Keratinocyte (primary cell): ENCODE results near the gene TTN.

Experiments
- CTCF ChIP-seq, 3 experiments: IDR thresholded peaks in 1 of 3; conservative IDR thresholded peaks in 1 of 3; optimal IDR thresholded peaks in 1 of 3; 2 replicates in 2 of 3; 3 replicates in 1 of 3; pipeline versions ENCODE3 to v1.5.1; 2011; ENCODE audit warnings: low read length in 3 of 3, mild to moderate bottlenecking in 3 of 3, moderate library complexity in 2 of 3, control low read depth in 1 of 3, inconsistent platforms in 1 of 3; ENCODE audit not compliant: insufficient read depth in 2 of 3; ENCODE audit errors: extremely low read depth in 1 of 3
- EZH2 ChIP-seq: IDR thresholded peaks from one replicate; pipeline ENCODE4 v1.6.1; 2012; ENCODE audit warnings: inconsistent platforms, mild to moderate bottlenecking, low read length, moderate library complexity

DNA sequence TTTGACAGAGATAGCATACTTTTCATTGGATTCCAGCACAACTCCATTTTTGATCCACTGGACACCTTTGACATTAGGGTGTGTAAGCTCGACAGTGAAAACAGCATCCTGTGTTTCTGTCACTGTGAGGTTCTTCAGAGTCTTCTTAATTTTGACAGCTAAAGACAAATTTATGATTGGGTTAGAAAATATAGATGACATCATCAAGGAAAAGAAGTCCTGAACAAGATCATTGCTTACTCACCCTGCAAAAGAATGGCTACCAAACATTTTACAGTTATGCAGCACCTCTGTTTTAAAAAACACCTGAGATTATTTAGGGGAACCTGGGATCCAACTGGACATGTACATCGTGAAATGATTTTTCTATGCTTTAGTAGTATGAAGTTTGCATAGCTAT is 36.7 kb downstream of the TTN start:
- TF ChIP-seq CTCF (optimal IDR thresholded peaks at IDR 0.05 in 1 of 3, IDR thresholded peaks at IDR 0.05 in 1 of 3, conservative IDR thresholded peaks at IDR 0.05 in 1 of 3; ENCODE audit: extremely low read depth in 1 of 3, insufficient read depth in 2 of 3, low read length in 3 of 3) (no peak), EZH2 (no peak)
